Vagina (tissue), 2 donors: ENCODE measurements around the gene RTL1.

Experiments used
- CTCF ChIP-seq, 3 experiments: fragments of 450-650 bp in 2 of 3; fragments of 200-600 bp in 1 of 3; sonication (generic) in 1 of 3; IDR thresholded peaks; one replicate each; pipeline ENCODE4 v1.5.1; 2017 to 2019; ENCODE audit warnings: antibody characterized with exemption in 3 of 3, mild to moderate bottlenecking in 2 of 3, moderate library complexity in 2 of 3
- POLR2A ChIP-seq, 2 donors: fragments of 450-650 bp; IDR thresholded peaks; one replicate each; pipeline ENCODE4 v1.6.1; 2017; ENCODE audit warnings: antibody characterized with exemption in 2 of 2, mild to moderate bottlenecking in 2 of 2, moderate library complexity in 2 of 2
- POLR2AphosphoS5 ChIP-seq, 2 donors: sonication (generic); formaldehyde crosslinking; IDR thresholded peaks; one replicate each; pipeline ENCODE4 v1.9.0; 2017; ENCODE audit warnings: antibody characterized with exemption in 2 of 2, mild to moderate bottlenecking in 2 of 2, low read depth in 1 of 2; ENCODE audit not compliant: insufficient read depth in 1 of 2

- TF ChIP-seq CTCF (IDR thresholded peaks at IDR 0.05): no peak
- no peak for TF ChIP-seq POLR2A (IDR thresholded peaks at IDR 0.05)
- no peak for TF ChIP-seq POLR2AphosphoS5 (IDR thresholded peaks at IDR 0.05; ENCODE audit: insufficient read depth in 1 of 2, low read depth in 1 of 2)
Observed at GRCh38 chr14:100891501-100892445, 11.7 kb downstream of the RTL1 start.
